CD4-positive, CD25-positive, alpha-beta regulatory T cell (primary cell): ENCODE data around the gene OCA2. TPM values are rescaled to one million over a fixed set of nuclear protein-coding genes. Genes with fewer than 3 reads are reported as not detected.

Experiments used
- ATAC-seq, 2 donors: fragments of 150-1000 bp; cut with Tn5 transposase; one replicate each; pipeline ENCODE4 v1.10.0; 2021; ENCODE audit warnings: low read depth in 2 of 2, moderate number of reproducible peaks in 2 of 2, moderate library complexity in 1 of 2
- DNase-seq, 3 donors: peaks; one replicate each; pipeline versions ENCODE4 v3.0.0 to v3.0.0-alpha.2; 2012 to 2022; ENCODE audit warnings: mixed read lengths in 1 of 3
- H3K27ac ChIP-seq: one replicate; pipeline ENCODE4 v1.7.0; 2013; ENCODE audit warnings: mild to moderate bottlenecking, low read length; ENCODE audit not compliant: insufficient read depth, poor library complexity, severe bottlenecking
- H3K27me3 ChIP-seq: one replicate; pipeline ENCODE4 v1.7.0; 2013; ENCODE audit warnings: low read length; ENCODE audit not compliant: control insufficient read depth, insufficient read depth
- H3K36me3 ChIP-seq: one replicate; pipeline ENCODE4 v1.7.0; 2013; ENCODE audit warnings: mild to moderate bottlenecking, low read length, moderate library complexity; ENCODE audit not compliant: control insufficient read depth, insufficient read depth
- H3K4me1 ChIP-seq: 2 replicates; pipeline ENCODE4 v1.7.0; 2013; ENCODE audit warnings: mild to moderate bottlenecking, low read length; ENCODE audit not compliant: insufficient read depth, control insufficient read depth, poor library complexity, severe bottlenecking
- H3K4me3 ChIP-seq: one replicate; pipeline ENCODE4 v1.7.0; 2013; ENCODE audit warnings: low read depth, mild to moderate bottlenecking, low read length, moderate library complexity
- H3K9me3 ChIP-seq, 2 experiments: 1 replicate in 1 of 2; 2 replicates in 1 of 2; pipeline ENCODE4 v1.7.0; 2013; ENCODE audit warnings: low read length in 2 of 2, mild to moderate bottlenecking in 1 of 2, moderate library complexity in 1 of 2; ENCODE audit not compliant: control insufficient read depth in 2 of 2
- H3K27ac Mint-ChIP-seq, 3 donors: one replicate each; pipeline ENCODE4 v1.8.0; 2020 to 2022; ENCODE audit warnings: mild to moderate bottlenecking in 3 of 3, mixed read lengths in 3 of 3, moderate library complexity in 2 of 3
- H3K27me3 Mint-ChIP-seq: one replicate; pipeline ENCODE4 v1.8.0; 2022; ENCODE audit warnings: mild to moderate bottlenecking, mixed read lengths
- H3K36me3 Mint-ChIP-seq: one replicate; pipeline ENCODE4 v1.8.0; 2020; ENCODE audit warnings: mixed read lengths
- H3K4me1 Mint-ChIP-seq, 4 donors: one replicate each; pipeline ENCODE4 v1.8.0; 2020 to 2022; ENCODE audit warnings: mixed read lengths in 4 of 4, mild to moderate bottlenecking in 1 of 4
- H3K4me3 Mint-ChIP-seq, 4 donors: one replicate each; pipeline ENCODE4 v1.8.0; 2020 to 2022; ENCODE audit warnings: mild to moderate bottlenecking in 4 of 4, mixed read lengths in 4 of 4, moderate library complexity in 3 of 4
- H3K9me3 Mint-ChIP-seq, 7 donors: one replicate each; pipeline ENCODE4 v1.8.0; 2020 to 2022; ENCODE audit warnings: mixed read lengths in 7 of 7, mild to moderate bottlenecking in 3 of 7, moderate library complexity in 2 of 7
- polyA plus RNA-seq, 4 donors: library from polyadenylated mRNA; unstranded; fragments of 300-500 nt; fragmentation: Illumina TruSeq; gene quantifications; one replicate each; pipeline ENCODE4 v1.2.3, GENCODE V29; 2021
- total RNA-seq: library from RNA; stranded (reverse); gene quantifications from one replicate; pipeline ENCODE4 v1.2.3, GENCODE V29; 2022

The OCA2 gene
- total and polyA plus RNA-seq, 5 donors from 2014 or later: not detected

DNA sequence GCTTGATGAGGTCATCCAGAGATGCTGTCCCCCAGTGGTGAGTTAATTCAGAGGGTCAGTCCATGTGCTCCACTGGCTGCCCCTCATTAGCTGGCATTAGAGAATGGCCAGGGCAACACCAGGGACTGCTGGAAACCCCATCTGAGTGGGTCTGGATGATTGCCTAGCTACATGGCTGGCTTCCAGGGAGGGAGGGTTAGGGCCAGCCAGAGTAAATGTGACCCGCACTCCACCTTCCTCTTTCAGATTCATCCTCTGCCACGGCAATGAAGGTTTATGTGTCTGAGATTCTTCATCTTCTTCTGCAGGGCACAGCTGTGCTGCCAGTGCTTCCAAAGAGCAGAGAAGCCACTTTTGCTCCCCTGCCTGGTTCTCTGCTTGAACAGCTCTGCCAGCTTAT, 391.9 kb downstream of the OCA2 start:
- H3K4me1 Mint-ChIP-seq: no peaks in the 10 kb centered on the region
- peaks cover 5 to 17% (median 8%) of the 10 kb centered on the region in 7 donors for H3K9me3 Mint-ChIP-seq
- no peak overlapping the region for H3K27ac Mint-ChIP-seq
- no peak overlapping the region for H3K4me3 Mint-ChIP-seq
- H3K9me3 ChIP-seq: no peaks in the 10 kb centered on the region
- no peaks in the 10 kb centered on the region for H3K36me3 Mint-ChIP-seq
- H3K27me3 ChIP-seq: no peaks in the 10 kb centered on the region
- ATAC-seq (no peak), DNase-seq (no peak)
- no peak overlapping the region for H3K27ac ChIP-seq
- no peak overlapping the region for H3K4me3 ChIP-seq
- H3K4me1 ChIP-seq: no peaks in the 10 kb centered on the region
- no peaks in the 10 kb centered on the region for H3K27me3 Mint-ChIP-seq
- H3K36me3 ChIP-seq: no peaks in the 10 kb centered on the region

DNA sequence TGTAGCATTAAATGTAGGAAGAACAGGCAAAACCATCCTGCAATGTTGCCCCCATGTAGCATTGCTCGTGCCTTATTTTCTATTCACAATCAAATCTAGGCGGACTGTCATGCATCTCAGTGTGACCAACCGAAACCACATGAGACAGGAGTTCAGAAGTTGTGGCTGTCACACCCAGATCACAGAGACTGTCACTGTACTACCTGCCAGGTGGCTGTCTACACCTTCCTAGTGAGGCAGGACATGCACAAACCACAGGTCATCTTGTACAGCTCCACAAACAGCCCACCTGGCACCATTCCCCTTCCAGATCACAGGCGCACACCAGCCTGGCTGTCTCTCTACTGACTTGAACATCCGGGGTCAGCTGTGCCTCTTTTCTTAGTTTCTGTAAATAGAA, 392.8 kb downstream of the OCA2 start:
- Mint-ChIP-seq H3K4me1 (no peaks in the 10 kb centered on the region), H3K36me3 (no peaks in the 10 kb centered on the region), H3K27me3 (no peaks in the 10 kb centered on the region), H3K9me3 (peaks cover 3 to 19% (median 8%) of the 10 kb centered on the region in 7 donors), H3K4me3 (no peak overlapping the region), H3K27ac (no peak overlapping the region)
- no peak for DNase-seq
- no peak for ATAC-seq
- Histone ChIP-seq H3K4me3 (no peak overlapping the region), H3K27me3 (no peaks in the 10 kb centered on the region), H3K4me1 (no peaks in the 10 kb centered on the region), H3K27ac (no peak overlapping the region), H3K36me3 (no peaks in the 10 kb centered on the region), H3K9me3 (no peaks in the 10 kb centered on the region)

DNA sequence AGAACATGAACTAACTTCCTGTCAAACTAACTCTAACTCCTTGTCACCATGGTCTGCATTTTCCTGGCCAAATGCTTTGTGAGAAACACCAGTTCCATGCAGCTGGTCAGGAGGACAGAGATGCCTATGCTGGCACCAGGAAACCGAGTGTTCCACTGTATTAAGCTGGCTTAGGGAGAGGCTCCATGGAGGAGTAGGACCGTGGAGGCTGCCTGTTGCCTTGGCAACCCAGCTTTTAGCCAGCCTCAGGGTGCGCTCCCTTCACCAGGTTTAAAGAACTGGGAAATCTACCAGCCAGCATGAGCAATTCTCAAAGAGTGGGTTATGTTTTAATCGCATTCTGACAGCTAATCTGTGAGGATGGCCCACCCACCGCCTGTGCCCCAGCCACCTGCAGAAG, 394.1 kb downstream of the OCA2 start:
- Mint-ChIP-seq H3K9me3 (peaks cover 5 to 20% (median 7%) of the 10 kb centered on the region in 7 donors), H3K4me3 (no peak overlapping the region), H3K27me3 (no peaks in the 10 kb centered on the region), H3K27ac (no peak overlapping the region), H3K36me3 (no peaks in the 10 kb centered on the region), H3K4me1 (no peaks in the 10 kb centered on the region)
- Histone ChIP-seq H3K27ac (no peak overlapping the region), H3K9me3 (no peaks in the 10 kb centered on the region), H3K27me3 (no peaks in the 10 kb centered on the region), H3K36me3 (no peaks in the 10 kb centered on the region), H3K4me3 (no peak overlapping the region), H3K4me1 (no peaks in the 10 kb centered on the region)
- ATAC-seq: no peak
- DNase-seq: no peak

Other genes starting within 250 kb of the OCA2 start
- gene HERC2, start 222.9 kb upstream of the OCA2 start, total RNA-seq: 69.0 TPM
- gene HERC2, start 222.9 kb upstream of the OCA2 start, polyA plus RNA-seq: 10 to 100 TPM in 2 of 4 donors, 1 to 10 TPM in 2; 8.2 to 13.2 (median 10.0) TPM